Endothelial cell of umbilical vein (primary cell): ENCODE data around the gene TAGLN. TPM values are rescaled to one million over a fixed set of nuclear protein-coding genes. Genes with fewer than 3 reads are reported as not detected.

Source experiments
- BruUV-seq: library from RNA; stranded (reverse); fragments of 400-500 nt; replicated peaks from 2 replicates; lab custom pipeline; 2021; lab: Mats Ljungman, UMichigan
- CTCF ChIA-PET: fragments of 300-600, 350-600 bp; sonication (Branson Sonifier 250); formaldehyde crosslinking; loops from one replicate; lab custom pipeline; 2021; ENCODE audit warnings: antibody characterized with exemption, inconsistent platforms; lab: Charles Lee
- POLR2A ChIA-PET: fragments of 300-600, 350-600 bp; sonication (Branson Sonifier 250); formaldehyde crosslinking; loops from one replicate; lab custom pipeline; 2021; ENCODE audit warnings: antibody characterized with exemption, inconsistent platforms; lab: Charles Lee
- DNase-seq: peaks from one replicate; pipeline ENCODE4 v3.0.0-alpha.2; 2011; ENCODE audit warnings: low read depth, low spot score
- FAIRE-seq: peaks from 2 replicates; lab custom pipeline; 2011; peaks lifted over from hg19 to GRCh38; lab: Jason Lieb, UNC
- H2AFZ ChIP-seq: 2 replicates; pipeline ENCODE4 v1.6.0; 2012; ENCODE audit warnings: low read depth, low read length, control low read depth, inconsistent platforms
- H3K27ac ChIP-seq: 2 replicates; pipeline ENCODE4 v1.5.1; 2011; ENCODE audit warnings: low read depth, mild to moderate bottlenecking, control low read depth, low read length, moderate library complexity; ENCODE audit not compliant: insufficient read depth
- H3K27me3 ChIP-seq, 2 experiments: 2 replicates each; pipeline versions ENCODE4 v1.6.0 to v1.6.1; 2011; ENCODE audit warnings: low read length in 2 of 2, mixed read lengths in 1 of 2; ENCODE audit not compliant: control insufficient read depth in 2 of 2, insufficient read depth in 2 of 2
- H3K36me3 ChIP-seq, 2 experiments: 2 replicates in 1 of 2; 3 replicates in 1 of 2; pipeline ENCODE4 v1.5.1; 2011; ENCODE audit warnings: low read length in 2 of 2, mild to moderate bottlenecking in 1 of 2, moderate library complexity in 1 of 2; ENCODE audit not compliant: control insufficient read depth in 2 of 2, insufficient read depth in 2 of 2; ENCODE audit errors: extremely low read depth in 1 of 2
- H3K4me1 ChIP-seq: 3 replicates; pipeline ENCODE4 v1.5.1; 2011; ENCODE audit warnings: mild to moderate bottlenecking, low read length; ENCODE audit not compliant: control insufficient read depth, insufficient read depth; ENCODE audit errors: extremely low read depth
- H3K4me2 ChIP-seq: 2 replicates; pipeline ENCODE4 v1.6.1; 2011; ENCODE audit warnings: low read length, control low read depth, mixed read lengths; ENCODE audit not compliant: insufficient read depth
- H3K4me3 ChIP-seq, 3 experiments: fragments of 200-600 bp in 1 of 3; sonication (generic), shearing (Covaris generic) in 1 of 3; replicated peaks in 1 of 3; 2 replicates each; pipeline ENCODE4 v1.5.1; 2011 to 2016; ENCODE audit warnings: control low read depth in 3 of 3, low read length in 3 of 3, mild to moderate bottlenecking in 2 of 3, inconsistent platforms in 1 of 3, low read depth in 1 of 3, moderate library complexity in 1 of 3; ENCODE audit not compliant: insufficient read depth in 1 of 3
- H3K79me2 ChIP-seq: 2 replicates; pipeline ENCODE4 v1.6.0; 2012; ENCODE audit warnings: low read length, inconsistent platforms; ENCODE audit not compliant: control insufficient read depth, insufficient read depth
- H3K9ac ChIP-seq: replicated peaks from 2 replicates; pipeline ENCODE3; 2011; ENCODE audit warnings: low read length, control low read depth; ENCODE audit not compliant: insufficient read depth; ENCODE audit errors: extremely low read depth
- H3K9me1 ChIP-seq: replicated peaks from 3 replicates; pipeline ENCODE4 v1.6.0; 2011; ENCODE audit warnings: mild to moderate bottlenecking, low read length; ENCODE audit not compliant: control insufficient read depth, insufficient read depth; ENCODE audit errors: extremely low read depth
- H3K9me3 ChIP-seq: replicated peaks from 2 replicates; pipeline ENCODE4 v1.5.1; 2012; ENCODE audit warnings: low read length, inconsistent platforms; ENCODE audit not compliant: control insufficient read depth, insufficient read depth
- H4K20me1 ChIP-seq: replicated peaks from 2 replicates; pipeline ENCODE3; 2011; ENCODE audit warnings: mild to moderate bottlenecking, low read length; ENCODE audit not compliant: control insufficient read depth, insufficient read depth; ENCODE audit errors: extremely low read depth
- CTCF ChIP-seq, 2 donors: IDR thresholded peaks; 1 replicate in 1 of 2; 2 replicates in 1 of 2; pipeline ENCODE4 v1.5.1; 2011; ENCODE audit warnings: low read length in 2 of 2, mild to moderate bottlenecking in 2 of 2, moderate library complexity in 2 of 2, control low read depth in 1 of 2, inconsistent platforms in 1 of 2, low read depth in 1 of 2; ENCODE audit not compliant: insufficient read depth in 1 of 2; ENCODE audit errors: extremely low read depth in 1 of 2
- EZH2 ChIP-seq: IDR thresholded peaks from 2 replicates; pipeline ENCODE4 v1.6.1; 2012; ENCODE audit warnings: borderline replicate concordance, low read depth, mild to moderate bottlenecking, moderate library complexity, low read length, inconsistent platforms; ENCODE audit not compliant: severe bottlenecking
- FOS ChIP-seq: IDR thresholded peaks from 2 replicates; pipeline ENCODE4 v1.6.1; 2011; ENCODE audit warnings: mild to moderate bottlenecking, low read length, moderate library complexity, borderline replicate concordance; ENCODE audit not compliant: insufficient read depth
- GATA2 ChIP-seq: IDR thresholded peaks from 2 replicates; pipeline ENCODE4 v1.7.0; 2011; ENCODE audit warnings: low read depth, mild to moderate bottlenecking, moderate library complexity, mixed read lengths, low read length; ENCODE audit not compliant: insufficient read length, insufficient read depth
- JUN ChIP-seq: IDR thresholded peaks from 2 replicates; pipeline ENCODE4 v1.6.1; 2011; ENCODE audit warnings: borderline replicate concordance, low read depth; ENCODE audit not compliant: insufficient read length, insufficient read depth
- MAX ChIP-seq: IDR thresholded peaks from 2 replicates; pipeline ENCODE4 v1.6.1; 2011; ENCODE audit not compliant: insufficient read depth, insufficient read length
- MYC ChIP-seq: IDR thresholded peaks from one replicate; pipeline ENCODE4 v1.6.1; 2011; ENCODE audit warnings: mild to moderate bottlenecking, low read depth, low read length
- POLR2A ChIP-seq: IDR thresholded peaks from 2 replicates; pipeline ENCODE4 v1.6.1; 2012; ENCODE audit warnings: low read depth, mild to moderate bottlenecking, control low read depth, low read length
- POLR2AphosphoS5 ChIP-seq: IDR thresholded peaks from 2 replicates; pipeline ENCODE4 v1.6.1; 2012; ENCODE audit warnings: low read depth, mild to moderate bottlenecking, control low read depth, low read length, moderate library complexity; ENCODE audit not compliant: insufficient read depth
- dilution Hi-C: fragments of 300-500 bp; cut with MboI; formaldehyde crosslinking; loops from one replicate; pipeline ENCODE4 v1.15.0; 2019; ENCODE audit warnings: low sequenced_read_pairs; ENCODE audit not compliant: extremely low pct_ligation_motif_present
- intact Hi-C: fragments of 100-400 bp; cut with micrococcal nuclease; formaldehyde crosslinking; loops from one replicate; pipeline ENCODE4 v1.10.0; 2022
- polyA plus RNA-seq, 4 experiments: library from polyadenylated mRNA; depleted of rRNA in 3 of 4; stranded (reverse) in 3 of 4; unstranded in 1 of 4; fragments of >200 nt; gene quantifications; 2 replicates each; pipeline versions ENCODE4 v1.2.1 to v1.2.3, GENCODE V29; 2011 to 2012; ENCODE audit warnings: missing spikeins in 1 of 4
- total RNA-seq: library from RNA; stranded (reverse); gene quantifications from 2 replicates; pipeline ENCODE4 v1.2.3, GENCODE V29; 2021

TAGLN gene
- total and polyA plus RNA-seq, 2 donors (not counting 3 experiments of a cell fraction or from before 2014, with no cell fraction given): 20.8 to 113 TPM

- no peaks in the 10 kb centered on the region for H3K4me1 ChIP-seq
- ChIA-PET CTCF (interaction anchor here (1.3 to 1.5 kb wide), 2 partner anchors 16 to 24 kb away, joined by 3 to 4 read pairs; partner anchors contain the start of genes PCSK7 and RNF214), POLR2A (no interaction called here)
- no peak overlapping the region for H3K9ac ChIP-seq
- no peak for TF ChIP-seq FOS
- no peak for TF ChIP-seq CTCF (IDR thresholded peaks at IDR 0.05; ENCODE audit: extremely low read depth in 1 of 2, insufficient read depth in 1 of 2, low read depth in 1 of 2, low read length in 2 of 2)
- no peak for TF ChIP-seq GATA2
- no peak for TF ChIP-seq JUN
- TF ChIP-seq POLR2AphosphoS5: no peak
- TF ChIP-seq POLR2A: no peak
- TF ChIP-seq MAX: no peak
- no peak for TF ChIP-seq MYC
- no peak for TF ChIP-seq EZH2
- H3K9me3 ChIP-seq: no peaks in the 10 kb centered on the region
- H3K4me3 ChIP-seq: no peak overlapping the region
- H3K9me1 ChIP-seq: no peaks in the 10 kb centered on the region
- no peak for FAIRE-seq
- dilution Hi-C loops: no loop called here
- H3K79me2 ChIP-seq: no peaks in the 10 kb centered on the region
- no peak overlapping the region for H3K4me2 ChIP-seq
- intact Hi-C loops: no loop called here
- no peaks in the 10 kb centered on the region for H3K27me3 ChIP-seq
- BruUV-seq: no TSS peak
- no peak for DNase-seq
- H4K20me1 ChIP-seq: no peaks in the 10 kb centered on the region
- H3K36me3 ChIP-seq: peaks cover 2 to 4% of the 10 kb centered on the region in 2 experiments
- H2AFZ ChIP-seq: no peak overlapping the region
- no peak overlapping the region for H3K27ac ChIP-seq
These were observed 56.8 kb downstream of the TAGLN start for GRCh38 chr11:117255966-117256365.
